Thyroid gland (tissue), 4 donors: Measurements from ENCODE around the gene TOPAZ1. TPM values are rescaled to one million over a fixed set of nuclear protein-coding genes. Genes with fewer than 3 reads are reported as not detected.

Experiments
- DNase-seq, 2 donors: peaks; one replicate each; pipeline ENCODE4 v3.0.0-alpha.2; 2019
- H3K27ac ChIP-seq, 3 donors: fragments of 200-600 bp; sonication (generic); 1 replicate in 2 of 3; 2 replicates in 1 of 3; pipeline ENCODE4 v1.5.1; 2016 to 2019; ENCODE audit warnings: mild to moderate bottlenecking in 1 of 3, moderate library complexity in 1 of 3
- H3K27me3 ChIP-seq: fragments of 200-600 bp; sonication (generic); one replicate; pipeline ENCODE4 v1.5.1; 2019
- H3K36me3 ChIP-seq, 2 donors: fragments of 200-600 bp; sonication (generic); one replicate each; pipeline ENCODE4 v1.5.1; 2016 to 2019
- H3K4me1 ChIP-seq, 2 donors: fragments of 200-600 bp; sonication (generic); one replicate each; pipeline ENCODE4 v1.5.1; 2017 to 2019
- H3K4me3 ChIP-seq, 3 donors: fragments of 200-600 bp; sonication (generic); replicated peaks in 1 of 3; 1 replicate in 2 of 3; 2 replicates in 1 of 3; pipeline ENCODE4 v1.5.1; 2016; ENCODE audit warnings: mild to moderate bottlenecking in 1 of 3
- H3K9me3 ChIP-seq: fragments of 200-600 bp; sonication (generic); one replicate; pipeline ENCODE4 v1.5.1; 2017
- POLR2A ChIP-seq, 2 donors: fragments of 450-650 bp; IDR thresholded peaks; one replicate each; pipeline ENCODE4 v1.6.1; 2017; ENCODE audit warnings: antibody characterized with exemption in 2 of 2, mild to moderate bottlenecking in 2 of 2, moderate library complexity in 1 of 2
- WGBS, 2 donors: methylation state at CpG; one replicate each; pipeline ENCODE4 v1.1.5; 2017; 5-methylcytosine and 5-hydroxymethylcytosine counted together
- intact Hi-C: fragments of 100-400 bp; cut with DNase I; formaldehyde crosslinking; loops from one replicate; pipeline ENCODE4 v1.15.1; 2023
- total RNA-seq, 4 donors: library from RNA; depleted of rRNA; stranded (reverse); fragments of >200 nt; gene quantifications; one replicate each; pipeline ENCODE4 v1.2.3, GENCODE V29; 2016
- TF ChIP-seq, protein P1 (sequence below), 6 experiments: fragments of 200-600 bp in 3 of 6; fragments of 450-650 bp in 3 of 6; sonication (generic) in 3 of 6; IDR thresholded peaks; one replicate each; pipeline ENCODE4 v1.5.1; 2016 to 2019; ENCODE audit warnings: antibody characterized with exemption in 6 of 6, mild to moderate bottlenecking in 2 of 6, inconsistent platforms in 1 of 6, moderate library complexity in 1 of 6

TOPAZ1 gene
- total RNA-seq, 4 donors from 2014 or later, result under 0.01 TPM; not detected in 3

DNA sequence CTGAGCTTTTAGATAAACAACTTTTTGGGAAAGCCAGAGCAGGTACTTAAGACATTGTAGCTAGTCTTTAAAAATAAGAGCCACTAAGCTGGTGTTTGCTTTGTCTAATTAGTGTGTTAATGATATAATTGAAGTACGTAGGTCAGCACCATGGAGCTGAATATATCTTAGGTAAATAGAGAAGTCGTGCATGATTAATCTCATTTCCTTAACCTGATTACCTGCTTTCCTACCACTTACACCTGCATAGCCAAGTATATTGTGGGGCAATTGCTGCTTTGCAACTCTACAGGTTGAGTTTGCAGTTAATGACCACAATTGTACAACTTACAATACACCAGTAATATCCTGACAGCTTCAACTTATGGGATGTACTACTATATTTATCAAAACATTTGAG, 17.6 kb upstream of the TOPAZ1 start:
- no peaks in the 10 kb centered on the region for H3K9me3 ChIP-seq
- H3K4me1 ChIP-seq, result no peaks in the 10 kb centered on the region
- no peaks in the 10 kb centered on the region for H3K36me3 ChIP-seq
- TF ChIP-seq, protein P1, sequence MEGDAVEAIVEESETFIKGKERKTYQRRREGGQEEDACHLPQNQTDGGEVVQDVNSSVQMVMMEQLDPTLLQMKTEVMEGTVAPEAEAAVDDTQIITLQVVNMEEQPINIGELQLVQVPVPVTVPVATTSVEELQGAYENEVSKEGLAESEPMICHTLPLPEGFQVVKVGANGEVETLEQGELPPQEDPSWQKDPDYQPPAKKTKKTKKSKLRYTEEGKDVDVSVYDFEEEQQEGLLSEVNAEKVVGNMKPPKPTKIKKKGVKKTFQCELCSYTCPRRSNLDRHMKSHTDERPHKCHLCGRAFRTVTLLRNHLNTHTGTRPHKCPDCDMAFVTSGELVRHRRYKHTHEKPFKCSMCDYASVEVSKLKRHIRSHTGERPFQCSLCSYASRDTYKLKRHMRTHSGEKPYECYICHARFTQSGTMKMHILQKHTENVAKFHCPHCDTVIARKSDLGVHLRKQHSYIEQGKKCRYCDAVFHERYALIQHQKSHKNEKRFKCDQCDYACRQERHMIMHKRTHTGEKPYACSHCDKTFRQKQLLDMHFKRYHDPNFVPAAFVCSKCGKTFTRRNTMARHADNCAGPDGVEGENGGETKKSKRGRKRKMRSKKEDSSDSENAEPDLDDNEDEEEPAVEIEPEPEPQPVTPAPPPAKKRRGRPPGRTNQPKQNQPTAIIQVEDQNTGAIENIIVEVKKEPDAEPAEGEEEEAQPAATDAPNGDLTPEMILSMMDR (IDR thresholded peaks at IDR 0.05), result no peak
- TF ChIP-seq POLR2A (IDR thresholded peaks at IDR 0.05), result no peak
- no peak overlapping the region for H3K4me3 ChIP-seq
- 55 to 61% methylated on average over 2 of the region's 2 CpGs for WGBS, 2 donors
- intact Hi-C loops, result no loop called here
- DNase-seq, result no peak
- no peak overlapping the region for H3K27ac ChIP-seq
- H3K27me3 ChIP-seq, result no peaks in the 10 kb centered on the region

DNA sequence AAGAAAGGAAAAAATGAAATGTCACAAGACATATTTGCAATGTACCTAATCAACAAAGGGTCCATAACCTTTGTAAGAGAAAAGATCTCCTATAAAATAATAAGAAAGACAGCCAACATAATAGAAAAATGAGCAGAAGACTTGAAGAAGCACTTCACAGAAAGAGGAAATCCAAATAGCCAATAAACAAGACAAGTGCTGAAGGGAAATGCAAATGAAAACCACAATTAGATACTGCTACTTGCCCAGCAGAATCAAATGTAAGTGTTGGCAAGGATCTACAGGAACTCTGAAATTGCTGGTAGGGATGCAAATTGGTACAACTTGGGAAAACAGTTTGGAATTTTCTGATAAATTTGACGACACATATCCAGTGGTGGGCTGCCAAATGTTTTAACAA, 15.1 kb upstream of the TOPAZ1 start:
- DNase-seq, result no peak
- intact Hi-C loops, result no loop called here
- WGBS, 2 donors, result 71 to 74% methylated on average over 1 of the region's 1 CpG
- Histone ChIP-seq H3K27ac (no peak overlapping the region), H3K27me3 (no peaks in the 10 kb centered on the region), H3K4me1 (no peaks in the 10 kb centered on the region), H3K36me3 (no peaks in the 10 kb centered on the region), H3K9me3 (no peaks in the 10 kb centered on the region), H3K4me3 (no peak overlapping the region)
- TF ChIP-seq POLR2A (IDR thresholded peaks at IDR 0.05), result no peak
- TF ChIP-seq, protein P1 (IDR thresholded peaks at IDR 0.05), result no peak

DNA sequence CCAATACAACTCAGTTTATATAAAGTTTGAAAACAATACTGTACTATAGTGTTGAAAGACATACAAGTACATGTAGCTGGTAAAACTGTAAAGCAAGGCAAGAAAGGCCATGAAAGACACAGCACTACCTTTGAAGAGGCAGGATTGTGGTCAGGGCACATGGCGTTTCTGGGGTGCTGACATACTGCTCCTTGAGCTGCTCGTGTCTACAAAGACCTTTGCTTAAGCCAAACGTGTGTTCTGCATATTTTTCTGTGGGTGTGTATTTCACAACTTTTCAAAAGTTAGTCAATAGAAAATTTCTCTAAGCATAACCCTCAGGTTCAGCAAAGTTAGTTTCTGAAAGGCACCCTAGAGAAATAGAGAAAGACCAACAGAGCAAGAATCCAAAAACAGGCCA, 14.1 kb upstream of the TOPAZ1 start:
- Histone ChIP-seq H3K27me3 (no peaks in the 10 kb centered on the region), H3K4me1 (no peaks in the 10 kb centered on the region), H3K4me3 (no peak overlapping the region), H3K9me3 (no peaks in the 10 kb centered on the region), H3K27ac (no peak overlapping the region), H3K36me3 (no peaks in the 10 kb centered on the region)
- intact Hi-C loops, result no loop called here
- TF ChIP-seq, protein P1 (IDR thresholded peaks at IDR 0.05), result no peak
- no peak for TF ChIP-seq POLR2A (IDR thresholded peaks at IDR 0.05)
- WGBS, 2 donors, result 77 to 80% methylated on average over 3 of the region's 3 CpGs
- no peak for DNase-seq

DNA sequence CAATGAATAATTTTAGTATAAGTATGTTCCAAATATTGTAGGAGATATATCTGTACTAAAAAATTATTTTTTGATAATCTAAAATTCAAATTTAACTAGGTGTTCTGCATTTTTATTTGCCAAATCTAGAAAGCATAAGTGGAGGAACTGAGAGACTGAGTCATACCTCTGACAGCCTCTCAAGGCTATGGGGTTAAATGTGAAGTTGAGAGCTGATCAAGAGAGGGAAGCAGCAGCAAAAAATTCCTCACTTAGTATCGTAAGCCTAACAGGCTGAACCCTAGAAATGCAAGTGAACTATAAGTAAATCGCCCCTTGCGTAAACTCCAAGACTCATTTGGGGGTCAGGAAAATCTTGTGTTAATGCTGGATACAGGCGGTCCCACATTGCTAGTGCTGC, 12.8 kb upstream of the TOPAZ1 start:
- Histone ChIP-seq H3K27me3 (no peaks in the 10 kb centered on the region), H3K36me3 (no peaks in the 10 kb centered on the region), H3K4me3 (no peak overlapping the region), H3K4me1 (no peaks in the 10 kb centered on the region), H3K9me3 (no peaks in the 10 kb centered on the region), H3K27ac (no peak overlapping the region)
- no peak for DNase-seq
- no peak for TF ChIP-seq POLR2A (IDR thresholded peaks at IDR 0.05)
- TF ChIP-seq, protein P1 (IDR thresholded peaks at IDR 0.05), result no peak
- 88 to 89% methylated on average over 4 of the region's 4 CpGs for WGBS, 2 donors
- intact Hi-C loops, result no loop called here

DNA sequence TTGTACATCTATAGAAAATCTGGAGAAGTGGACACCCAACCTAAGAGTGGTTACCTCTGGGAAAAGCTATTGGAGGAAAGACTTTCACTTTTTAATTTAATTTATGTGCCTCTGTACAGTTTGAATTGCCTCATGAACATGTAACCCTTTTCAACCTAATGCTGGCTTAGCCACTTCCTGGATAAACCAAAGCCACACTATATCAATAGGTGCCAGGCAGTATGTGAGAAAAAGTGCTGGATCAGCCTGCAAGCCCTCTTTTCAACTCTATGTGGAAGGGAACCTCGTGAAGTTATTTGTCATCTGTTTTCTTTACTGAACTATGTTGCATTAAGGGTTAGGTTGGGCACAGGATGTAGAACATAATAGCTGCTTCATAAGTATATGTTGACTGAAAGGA, 9.3 kb upstream of the TOPAZ1 start:
- intact Hi-C loops, result no loop called here
- whole genome bisulfite sequencing, 2 donors, result 54 to 58% methylated on average over 1 of the region's 1 CpG

More for the DNA sequence above, 9.3 kb upstream of the TOPAZ1 start:
- H3K27me3 ChIP-seq, result no peaks in the 10 kb centered on the region
- DNase-seq, result no peak
- H3K36me3 ChIP-seq, result no peaks in the 10 kb centered on the region
- H3K9me3 ChIP-seq, result no peaks in the 10 kb centered on the region
- TF ChIP-seq, protein P1 (IDR thresholded peaks at IDR 0.05), result no peak
- no peak for TF ChIP-seq POLR2A (IDR thresholded peaks at IDR 0.05)
- H3K27ac ChIP-seq, result no peak overlapping the region
- H3K4me3 ChIP-seq, result no peak overlapping the region
- H3K4me1 ChIP-seq, result peaks cover 0 to 8% of the 10 kb centered on the region in 2 donors
